Measurements from ENCODE around the gene OXTR.

Gene OXTR

GRCh38 chr3:8709801-8710507 is 59.5 kb downstream of the OXTR start:
- peak; percentile 39 for DNase-seq

- DNase-seq: no peak
These were observed 60.1 kb downstream of the OXTR start for GRCh38 chr3:8709287-8709686.

GRCh38 chr3:8705575-8705974 is 63.8 kb downstream of the OXTR start:
- no peak for DNase-seq

GRCh38 chr3:8702560-8702959 is 66.9 kb downstream of the OXTR start:
- no peak for DNase-seq
